ENCODE results near the gene DNAJB9.

The DNAJB9 gene

GRCh38 chr7:108581655-108582491, 12.2 kb downstream of the DNAJB9 start:
- no peak for TF ChIP-seq CTCF (IDR thresholded peaks at IDR 0.05; ENCODE audit: borderline replicate concordance, control extremely low read depth, extremely low read depth, insufficient read depth, missing control alignments)
- no peak for DNase-seq (ENCODE audit: low spot score)
- in situ Hi-C loops (cut with MboI; ENCODE audit: low sequenced_read_pairs, unreplicated experiment) = no loop called here

GRCh38 chr7:108584211-108584610, 14.5 kb downstream of the DNAJB9 start:
- no peak for TF ChIP-seq CTCF (IDR thresholded peaks at IDR 0.05; ENCODE audit: borderline replicate concordance, control extremely low read depth, extremely low read depth, insufficient read depth, missing control alignments)
- no peak for DNase-seq (ENCODE audit: low spot score)
- in situ Hi-C loops (cut with MboI; ENCODE audit: low sequenced_read_pairs, unreplicated experiment) = no loop called here

DNA sequence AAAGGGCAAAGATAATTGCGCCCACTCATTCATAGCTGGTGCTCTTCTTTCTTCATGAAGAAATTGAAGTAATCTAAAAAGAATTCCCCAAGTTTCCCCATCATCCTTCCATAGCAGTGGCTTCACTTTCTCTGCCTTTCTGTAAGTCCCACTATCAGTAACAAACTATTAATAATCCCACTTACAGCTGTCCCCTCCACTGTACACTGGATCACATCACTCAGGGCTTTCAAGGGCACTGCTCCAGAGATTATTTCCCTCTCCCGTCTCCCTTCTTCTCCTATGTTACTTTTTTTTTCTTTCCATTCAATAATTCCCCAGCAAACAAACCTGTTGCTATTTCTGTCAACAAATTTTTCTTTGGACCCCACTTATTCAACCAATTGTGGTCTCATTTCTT, 16.2 kb downstream of the DNAJB9 start:
- in situ Hi-C loops (cut with MboI; ENCODE audit: low sequenced_read_pairs, unreplicated experiment) = no loop called here
- TF ChIP-seq CTCF (IDR thresholded peaks at IDR 0.05; ENCODE audit: borderline replicate concordance, control extremely low read depth, extremely low read depth, insufficient read depth, missing control alignments) = no peak
- DNase-seq (ENCODE audit: low spot score) = no peak

GRCh38 chr7:108586274-108586710, 16.6 kb downstream of the DNAJB9 start:
- no peak for TF ChIP-seq CTCF (IDR thresholded peaks at IDR 0.05; ENCODE audit: borderline replicate concordance, control extremely low read depth, extremely low read depth, insufficient read depth, missing control alignments)
- DNase-seq (ENCODE audit: low spot score) = no peak
- in situ Hi-C loops (cut with MboI; ENCODE audit: low sequenced_read_pairs, unreplicated experiment) = no loop called here

- DNase-seq (ENCODE audit: low spot score) = no peak
- TF ChIP-seq CTCF (IDR thresholded peaks at IDR 0.05; ENCODE audit: borderline replicate concordance, control extremely low read depth, extremely low read depth, insufficient read depth, missing control alignments) = no peak
- in situ Hi-C loops (cut with MboI; ENCODE audit: low sequenced_read_pairs, unreplicated experiment) = no loop called here
These were observed 19.5 kb downstream of the DNAJB9 start for GRCh38 chr7:108589199-108589598.

DNA sequence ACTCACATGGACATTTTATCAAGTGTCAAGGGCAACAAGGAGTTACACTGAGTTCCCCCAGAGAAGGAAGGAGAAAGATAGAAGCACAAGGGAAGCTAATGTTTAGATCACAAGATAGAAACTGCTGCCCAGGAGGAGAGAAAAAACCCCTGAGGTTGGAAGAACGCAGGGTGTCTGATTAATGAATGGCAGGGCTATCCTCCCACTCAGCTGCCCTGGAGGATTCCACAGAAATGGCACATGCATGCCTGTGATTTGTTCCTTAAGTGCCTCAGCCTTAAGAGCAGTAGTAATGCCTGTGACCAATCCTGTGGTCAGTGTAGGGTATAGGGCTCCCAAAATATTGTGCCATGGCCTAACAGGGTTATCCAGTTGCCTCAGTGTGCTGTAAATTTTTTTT, 20.2 kb downstream of the DNAJB9 start:
- DNase-seq (ENCODE audit: low spot score) = no peak

More for the DNA sequence above, 20.2 kb downstream of the DNAJB9 start:
- no peak for TF ChIP-seq CTCF (IDR thresholded peaks at IDR 0.05; ENCODE audit: borderline replicate concordance, control extremely low read depth, extremely low read depth, insufficient read depth, missing control alignments)
- in situ Hi-C loops (cut with MboI; ENCODE audit: low sequenced_read_pairs, unreplicated experiment) = no loop called here
